Endothelial cell of umbilical vein (primary cell): Measurements from ENCODE around the gene SSNA1. TPM values are rescaled to one million over a fixed set of nuclear protein-coding genes. Genes with fewer than 3 reads are reported as not detected.

Experiments used
- BruUV-seq: library from RNA; stranded (reverse); fragments of 400-500 nt; replicated peaks from 2 replicates; lab custom pipeline; 2021; lab: Mats Ljungman, UMichigan
- CTCF ChIA-PET: fragments of 300-600, 350-600 bp; sonication (Branson Sonifier 250); formaldehyde crosslinking; loops from one replicate; lab custom pipeline; 2021; ENCODE audit warnings: antibody characterized with exemption, inconsistent platforms; lab: Charles Lee
- POLR2A ChIA-PET: fragments of 300-600, 350-600 bp; sonication (Branson Sonifier 250); formaldehyde crosslinking; loops from one replicate; lab custom pipeline; 2021; ENCODE audit warnings: antibody characterized with exemption, inconsistent platforms; lab: Charles Lee
- DNase-seq: peaks from one replicate; pipeline ENCODE4 v3.0.0-alpha.2; 2011; ENCODE audit warnings: low read depth, low spot score
- FAIRE-seq: peaks from 2 replicates; lab custom pipeline; 2011; peaks lifted over from hg19 to GRCh38; lab: Jason Lieb, UNC
- H2AFZ ChIP-seq: 2 replicates; pipeline ENCODE4 v1.6.0; 2012; ENCODE audit warnings: low read depth, low read length, control low read depth, inconsistent platforms
- H3K27ac ChIP-seq: 2 replicates; pipeline ENCODE4 v1.5.1; 2011; ENCODE audit warnings: low read depth, mild to moderate bottlenecking, control low read depth, low read length, moderate library complexity; ENCODE audit not compliant: insufficient read depth
- H3K27me3 ChIP-seq, 2 experiments: 2 replicates each; pipeline versions ENCODE4 v1.6.0 to v1.6.1; 2011; ENCODE audit warnings: low read length in 2 of 2, mixed read lengths in 1 of 2; ENCODE audit not compliant: control insufficient read depth in 2 of 2, insufficient read depth in 2 of 2
- H3K36me3 ChIP-seq, 2 experiments: 2 replicates in 1 of 2; 3 replicates in 1 of 2; pipeline ENCODE4 v1.5.1; 2011; ENCODE audit warnings: low read length in 2 of 2, mild to moderate bottlenecking in 1 of 2, moderate library complexity in 1 of 2; ENCODE audit not compliant: control insufficient read depth in 2 of 2, insufficient read depth in 2 of 2; ENCODE audit errors: extremely low read depth in 1 of 2
- H3K4me1 ChIP-seq: 3 replicates; pipeline ENCODE4 v1.5.1; 2011; ENCODE audit warnings: mild to moderate bottlenecking, low read length; ENCODE audit not compliant: control insufficient read depth, insufficient read depth; ENCODE audit errors: extremely low read depth
- H3K4me2 ChIP-seq: 2 replicates; pipeline ENCODE4 v1.6.1; 2011; ENCODE audit warnings: low read length, control low read depth, mixed read lengths; ENCODE audit not compliant: insufficient read depth
- H3K4me3 ChIP-seq, 3 experiments: fragments of 200-600 bp in 1 of 3; sonication (generic), shearing (Covaris generic) in 1 of 3; replicated peaks in 1 of 3; 2 replicates each; pipeline ENCODE4 v1.5.1; 2011 to 2016; ENCODE audit warnings: control low read depth in 3 of 3, low read length in 3 of 3, mild to moderate bottlenecking in 2 of 3, inconsistent platforms in 1 of 3, low read depth in 1 of 3, moderate library complexity in 1 of 3; ENCODE audit not compliant: insufficient read depth in 1 of 3
- H3K79me2 ChIP-seq: 2 replicates; pipeline ENCODE4 v1.6.0; 2012; ENCODE audit warnings: low read length, inconsistent platforms; ENCODE audit not compliant: control insufficient read depth, insufficient read depth
- H3K9ac ChIP-seq: replicated peaks from 2 replicates; pipeline ENCODE3; 2011; ENCODE audit warnings: low read length, control low read depth; ENCODE audit not compliant: insufficient read depth; ENCODE audit errors: extremely low read depth
- H3K9me1 ChIP-seq: replicated peaks from 3 replicates; pipeline ENCODE4 v1.6.0; 2011; ENCODE audit warnings: mild to moderate bottlenecking, low read length; ENCODE audit not compliant: control insufficient read depth, insufficient read depth; ENCODE audit errors: extremely low read depth
- H3K9me3 ChIP-seq: replicated peaks from 2 replicates; pipeline ENCODE4 v1.5.1; 2012; ENCODE audit warnings: low read length, inconsistent platforms; ENCODE audit not compliant: control insufficient read depth, insufficient read depth
- H4K20me1 ChIP-seq: replicated peaks from 2 replicates; pipeline ENCODE3; 2011; ENCODE audit warnings: mild to moderate bottlenecking, low read length; ENCODE audit not compliant: control insufficient read depth, insufficient read depth; ENCODE audit errors: extremely low read depth
- EZH2 ChIP-seq: IDR thresholded peaks from 2 replicates; pipeline ENCODE4 v1.6.1; 2012; ENCODE audit warnings: borderline replicate concordance, low read depth, mild to moderate bottlenecking, moderate library complexity, low read length, inconsistent platforms; ENCODE audit not compliant: severe bottlenecking
- FOS ChIP-seq: IDR thresholded peaks from 2 replicates; pipeline ENCODE4 v1.6.1; 2011; ENCODE audit warnings: mild to moderate bottlenecking, low read length, moderate library complexity, borderline replicate concordance; ENCODE audit not compliant: insufficient read depth
- GATA2 ChIP-seq: IDR thresholded peaks from 2 replicates; pipeline ENCODE4 v1.7.0; 2011; ENCODE audit warnings: low read depth, mild to moderate bottlenecking, moderate library complexity, mixed read lengths, low read length; ENCODE audit not compliant: insufficient read length, insufficient read depth
- JUN ChIP-seq: IDR thresholded peaks from 2 replicates; pipeline ENCODE4 v1.6.1; 2011; ENCODE audit warnings: borderline replicate concordance, low read depth; ENCODE audit not compliant: insufficient read length, insufficient read depth
- MYC ChIP-seq: IDR thresholded peaks from one replicate; pipeline ENCODE4 v1.6.1; 2011; ENCODE audit warnings: mild to moderate bottlenecking, low read depth, low read length
- POLR2A ChIP-seq: IDR thresholded peaks from 2 replicates; pipeline ENCODE4 v1.6.1; 2012; ENCODE audit warnings: low read depth, mild to moderate bottlenecking, control low read depth, low read length
- POLR2AphosphoS5 ChIP-seq: IDR thresholded peaks from 2 replicates; pipeline ENCODE4 v1.6.1; 2012; ENCODE audit warnings: low read depth, mild to moderate bottlenecking, control low read depth, low read length, moderate library complexity; ENCODE audit not compliant: insufficient read depth
- dilution Hi-C: fragments of 300-500 bp; cut with MboI; formaldehyde crosslinking; loops from one replicate; pipeline ENCODE4 v1.15.0; 2019; ENCODE audit warnings: low sequenced_read_pairs; ENCODE audit not compliant: extremely low pct_ligation_motif_present
- intact Hi-C: fragments of 100-400 bp; cut with micrococcal nuclease; formaldehyde crosslinking; loops from one replicate; pipeline ENCODE4 v1.10.0; 2022
- polyA plus RNA-seq, 4 experiments: library from polyadenylated mRNA; depleted of rRNA in 3 of 4; stranded (reverse) in 3 of 4; unstranded in 1 of 4; fragments of >200 nt; gene quantifications; 2 replicates each; pipeline versions ENCODE4 v1.2.1 to v1.2.3, GENCODE V29; 2011 to 2012; ENCODE audit warnings: missing spikeins in 1 of 4
- total RNA-seq: library from RNA; stranded (reverse); gene quantifications from 2 replicates; pipeline ENCODE4 v1.2.3, GENCODE V29; 2021
- TF ChIP-seq, protein P1 (sequence below), 2 donors: IDR thresholded peaks; 1 replicate in 1 of 2; 2 replicates in 1 of 2; pipeline ENCODE4 v1.5.1; 2011; ENCODE audit warnings: low read length in 2 of 2, mild to moderate bottlenecking in 2 of 2, moderate library complexity in 2 of 2, control low read depth in 1 of 2, inconsistent platforms in 1 of 2, low read depth in 1 of 2; ENCODE audit not compliant: insufficient read depth in 1 of 2; ENCODE audit errors: extremely low read depth in 1 of 2
- TF ChIP-seq, protein P2 (sequence below): IDR thresholded peaks from 2 replicates; pipeline ENCODE4 v1.6.1; 2011; ENCODE audit not compliant: insufficient read depth, insufficient read length

SSNA1 gene
- total and polyA plus RNA-seq, 2 donors (not counting 3 experiments of a cell fraction or from before 2014, with no cell fraction given): 89.0 to 146 TPM

DNA sequence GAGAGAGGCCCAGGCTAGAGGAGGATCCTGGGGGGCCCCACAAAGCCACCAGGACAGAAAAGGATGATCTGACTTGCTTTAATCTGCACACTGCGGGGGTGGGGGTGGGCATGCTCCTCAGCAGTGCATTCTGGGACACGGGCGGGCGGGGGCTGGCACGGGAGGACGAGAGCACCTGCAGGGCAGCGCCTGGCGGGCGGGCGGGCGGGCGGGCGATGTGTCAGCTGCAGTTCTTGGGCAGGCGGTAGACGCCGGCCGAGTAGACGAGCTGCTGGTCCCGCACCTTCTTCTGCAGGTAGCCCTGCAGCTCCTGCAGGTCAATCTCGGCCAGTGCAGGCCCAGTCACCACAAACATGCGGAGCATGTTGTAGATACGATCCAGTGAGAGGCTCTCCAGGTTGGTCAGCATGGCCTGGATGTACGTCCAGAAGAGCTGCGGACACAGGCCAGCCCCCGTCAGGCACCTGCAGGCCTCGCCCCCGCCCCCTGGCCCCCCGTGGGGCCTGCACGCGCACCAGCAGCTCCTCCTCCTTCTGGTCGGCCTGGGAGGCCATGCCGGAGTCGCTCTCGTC, 13.7 kb upstream of the SSNA1 start:
- CTCF ChIA-PET: interaction anchor here (0.9 to 3.6 kb wide), 5 partner anchors 12 to 62 kb away, joined by 3 to 26 read pairs (median 3); partner anchors contain the start of gene RNF224
- BruUV-seq: no TSS peak

More for the DNA sequence above, 13.7 kb upstream of the SSNA1 start:
- POLR2A ChIA-PET: no interaction called here
- no peak overlapping the region for H3K4me3 ChIP-seq
- H3K4me2 ChIP-seq: no peak overlapping the region
- H3K36me3 ChIP-seq: peaks cover 0 to 7% of the 10 kb centered on the region in 2 experiments
- H3K9me3 ChIP-seq: no peaks in the 10 kb centered on the region
- H4K20me1 ChIP-seq: no peaks in the 10 kb centered on the region
- H3K4me1 ChIP-seq: peaks cover 6% of the 10 kb centered on the region
- dilution Hi-C loops: no loop called here
- no peak overlapping the region for H3K27ac ChIP-seq
- TF ChIP-seq JUN: no peak
- no peak for TF ChIP-seq MYC
- TF ChIP-seq GATA2: no peak
- TF ChIP-seq, protein P1, sequence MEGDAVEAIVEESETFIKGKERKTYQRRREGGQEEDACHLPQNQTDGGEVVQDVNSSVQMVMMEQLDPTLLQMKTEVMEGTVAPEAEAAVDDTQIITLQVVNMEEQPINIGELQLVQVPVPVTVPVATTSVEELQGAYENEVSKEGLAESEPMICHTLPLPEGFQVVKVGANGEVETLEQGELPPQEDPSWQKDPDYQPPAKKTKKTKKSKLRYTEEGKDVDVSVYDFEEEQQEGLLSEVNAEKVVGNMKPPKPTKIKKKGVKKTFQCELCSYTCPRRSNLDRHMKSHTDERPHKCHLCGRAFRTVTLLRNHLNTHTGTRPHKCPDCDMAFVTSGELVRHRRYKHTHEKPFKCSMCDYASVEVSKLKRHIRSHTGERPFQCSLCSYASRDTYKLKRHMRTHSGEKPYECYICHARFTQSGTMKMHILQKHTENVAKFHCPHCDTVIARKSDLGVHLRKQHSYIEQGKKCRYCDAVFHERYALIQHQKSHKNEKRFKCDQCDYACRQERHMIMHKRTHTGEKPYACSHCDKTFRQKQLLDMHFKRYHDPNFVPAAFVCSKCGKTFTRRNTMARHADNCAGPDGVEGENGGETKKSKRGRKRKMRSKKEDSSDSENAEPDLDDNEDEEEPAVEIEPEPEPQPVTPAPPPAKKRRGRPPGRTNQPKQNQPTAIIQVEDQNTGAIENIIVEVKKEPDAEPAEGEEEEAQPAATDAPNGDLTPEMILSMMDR (IDR thresholded peaks at IDR 0.05; ENCODE audit: extremely low read depth in 1 of 2, insufficient read depth in 1 of 2, low read depth in 1 of 2, low read length in 2 of 2): no peak
- no peak for TF ChIP-seq POLR2AphosphoS5
- TF ChIP-seq, protein P2, sequence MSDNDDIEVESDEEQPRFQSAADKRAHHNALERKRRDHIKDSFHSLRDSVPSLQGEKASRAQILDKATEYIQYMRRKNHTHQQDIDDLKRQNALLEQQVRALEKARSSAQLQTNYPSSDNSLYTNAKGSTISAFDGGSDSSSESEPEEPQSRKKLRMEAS: no peak
- no peak for TF ChIP-seq FOS
- TF ChIP-seq EZH2: no peak
- no peak for TF ChIP-seq POLR2A
- H3K9me1 ChIP-seq: no peaks in the 10 kb centered on the region
- H3K9ac ChIP-seq: no peak overlapping the region
- FAIRE-seq (no peak), DNase-seq (no peak)
- H2AFZ ChIP-seq: no peak overlapping the region
- H3K79me2 ChIP-seq: no peaks in the 10 kb centered on the region
- intact Hi-C loops: loop anchor here (5.0 kb wide), 1 partner anchor 58 kb away; no protein-coding TSS in a partner anchor
- H3K27me3 ChIP-seq: peaks cover 5 to 6% of the 10 kb centered on the region in 2 experiments
